GM23248 (cell line): ENCODE results near the gene GOLGA8T. TPM values are rescaled to one million over a fixed set of nuclear protein-coding genes. Genes with fewer than 3 reads are reported as not detected.
"Not testable (repeated sequence)": the region's sequence is repeated elsewhere in the genome, so short reads cannot be mapped to it uniquely, and the experiment has no call there.

Experiments
- DNase-seq: peaks from one replicate; pipeline ENCODE4 v3.0.0-alpha.2; 2015
- H2AFZ ChIP-seq: fragments of 200-600 bp; sonication (generic); 2 replicates; pipeline ENCODE4 v1.6.1; 2016; ENCODE audit warnings: antibody characterized with exemption
- H3F3A ChIP-seq: fragments of 200-600 bp; sonication (generic); 2 replicates; pipeline ENCODE4 v1.6.1; 2016; ENCODE audit warnings: mild to moderate bottlenecking, antibody characterized with exemption, mixed run types; ENCODE audit not compliant: insufficient read depth
- H3K27ac ChIP-seq: fragments of 200-600 bp; sonication (generic); 2 replicates; pipeline ENCODE4 v1.5.1; 2016; ENCODE audit warnings: mild to moderate bottlenecking
- H3K27me3 ChIP-seq: fragments of 200-600 bp; sonication (generic); replicated peaks from 2 replicates; pipeline ENCODE4 v1.6.1; 2016; ENCODE audit warnings: mild to moderate bottlenecking; ENCODE audit not compliant: insufficient read depth
- H3K36me3 ChIP-seq: fragments of 200-600 bp; sonication (generic); 2 replicates; pipeline ENCODE4 v1.6.1; 2016; ENCODE audit warnings: low read depth, mild to moderate bottlenecking
- H3K4me1 ChIP-seq: fragments of 200-600 bp; sonication (generic); 2 replicates; pipeline ENCODE4 v1.6.1; 2016; ENCODE audit warnings: mild to moderate bottlenecking; ENCODE audit not compliant: insufficient read depth
- H3K4me2 ChIP-seq: fragments of 200-600 bp; sonication (generic); one replicate; pipeline ENCODE4 v1.6.1; 2016; ENCODE audit warnings: mild to moderate bottlenecking; ENCODE audit not compliant: unreplicated experiment
- H3K4me3 ChIP-seq: fragments of 200-600 bp; sonication (generic); 2 replicates; pipeline ENCODE4 v1.5.1; 2016; ENCODE audit warnings: mild to moderate bottlenecking
- H3K79me2 ChIP-seq: fragments of 200-600 bp; sonication (generic); 2 replicates; pipeline ENCODE4 v1.6.1; 2016; ENCODE audit warnings: mild to moderate bottlenecking; ENCODE audit not compliant: insufficient read depth
- H3K9ac ChIP-seq: fragments of 200-600 bp; sonication (generic); 2 replicates; pipeline ENCODE4 v1.6.1; 2016; ENCODE audit warnings: mild to moderate bottlenecking
- H3K9me2 ChIP-seq: fragments of 200-600 bp; sonication (generic); 2 replicates; pipeline ENCODE4 v1.6.1; 2016; ENCODE audit warnings: mixed run types, mild to moderate bottlenecking, moderate library complexity; ENCODE audit not compliant: insufficient read depth
- H3K9me3 ChIP-seq: fragments of 200-600 bp; sonication (generic); one replicate; pipeline ENCODE4 v1.6.1; 2017; ENCODE audit warnings: low read depth
- H4K20me1 ChIP-seq: fragments of 200-600 bp; sonication (generic); 2 replicates; pipeline ENCODE4 v1.6.0; 2016; ENCODE audit not compliant: insufficient read depth
- WGBS, 2 experiments: methylation state at CpG; one replicate each; pipeline ENCODE4 v1.1.6; 2015 to 2017; ENCODE audit warnings: low lambda C conversion rate in 2 of 2, low coverage in 1 of 2; ENCODE audit errors: missing lambda C conversion rate in 2 of 2; 5-methylcytosine and 5-hydroxymethylcytosine counted together
- in situ Hi-C: fragments of 300-500 bp; cut with MboI; formaldehyde crosslinking; loops from 2 replicates; pipeline ENCODE4 v1.15.0; 2020
- polyA plus RNA-seq: library from polyadenylated mRNA; unstranded; fragments of >200 nt; fragmentation: Nextera tagmentation; extraction: Ambion mirVana; gene quantifications from 2 replicates; pipeline ENCODE4 v1.2.1, GENCODE V29; 2016
- total RNA-seq: library from RNA; depleted of rRNA; stranded (reverse); fragments of >200 nt; shearing (Covaris generic); gene quantifications from 2 replicates; pipeline ENCODE4 v1.2.3, GENCODE V29; 2014; rRNA removed

The GOLGA8T gene
- total RNA-seq (not detected in 2 replicates), polyA plus RNA-seq (not detected in 2 replicates)

DNA sequence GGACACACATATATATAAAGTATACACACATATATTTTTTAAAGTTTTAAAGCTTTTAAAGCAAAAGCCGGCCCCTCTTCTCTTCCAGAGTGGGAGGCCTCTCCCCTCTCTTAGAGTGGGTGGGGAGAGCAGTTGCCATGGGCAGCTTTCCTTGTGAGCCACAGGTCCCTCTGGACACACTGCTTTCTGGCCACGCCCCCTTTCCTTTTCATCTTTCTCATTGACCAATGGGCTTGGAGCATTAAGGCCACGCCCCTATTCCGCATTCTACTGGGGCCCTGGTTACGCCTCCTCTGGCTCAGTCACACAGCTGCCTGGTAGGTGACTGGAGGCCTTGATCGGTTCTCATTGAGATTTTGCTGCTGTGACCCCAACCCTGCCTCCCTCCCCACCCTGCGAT, at the start of gene GOLGA8T:
GOLGA8T (plus strand) TSS at position 301 of the 400 bp plus-strand sequence; CDS start at position 399, 98 bp downstream.
- H3K79me2 ChIP-seq, H3K9me2 ChIP-seq, H2AFZ ChIP-seq, H3K36me3 ChIP-seq, H3K9me3 ChIP-seq, DNase-seq, H3K4me2 ChIP-seq, H3K9ac ChIP-seq, H3F3A ChIP-seq, H3K4me3 ChIP-seq, H4K20me1 ChIP-seq, H3K4me1 ChIP-seq, in situ Hi-C loops, H3K27me3 ChIP-seq, H3K27ac ChIP-seq: not testable (repeated sequence)
- no CpG with 5 or more reads among the region's 7 CpGs for WGBS, 2 experiments

DNA sequence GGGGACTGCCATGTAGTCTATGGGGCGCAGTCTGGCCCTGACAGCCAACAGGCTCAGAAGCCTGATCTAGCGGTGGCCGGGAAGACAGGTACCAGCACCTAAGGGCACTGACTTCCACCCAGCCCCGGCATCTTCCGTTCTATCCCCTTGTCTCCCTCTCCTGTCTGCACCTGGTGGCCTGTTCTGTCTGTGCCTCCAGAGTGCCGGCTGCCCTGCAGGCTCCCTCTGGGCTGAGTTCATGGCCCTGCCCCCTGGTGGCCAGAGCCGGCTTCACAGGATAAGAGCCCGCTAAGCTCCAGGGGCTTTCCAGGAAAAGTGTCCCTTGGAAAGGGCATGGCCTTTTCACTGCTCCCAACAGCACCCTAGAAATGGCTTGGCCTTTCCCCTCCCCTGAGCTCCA, 37.0 kb upstream of the GOLGA8T start:
- H3K4me1 ChIP-seq, H3K4me3 ChIP-seq, H3F3A ChIP-seq, H4K20me1 ChIP-seq, H3K9me3 ChIP-seq, DNase-seq, H2AFZ ChIP-seq, H3K27me3 ChIP-seq, H3K36me3 ChIP-seq, H3K79me2 ChIP-seq, in situ Hi-C loops, H3K9me2 ChIP-seq, H3K9ac ChIP-seq, H3K27ac ChIP-seq, H3K4me2 ChIP-seq: not testable (repeated sequence)
- no CpG with 5 or more reads among the region's 8 CpGs for WGBS, 2 experiments

DNA sequence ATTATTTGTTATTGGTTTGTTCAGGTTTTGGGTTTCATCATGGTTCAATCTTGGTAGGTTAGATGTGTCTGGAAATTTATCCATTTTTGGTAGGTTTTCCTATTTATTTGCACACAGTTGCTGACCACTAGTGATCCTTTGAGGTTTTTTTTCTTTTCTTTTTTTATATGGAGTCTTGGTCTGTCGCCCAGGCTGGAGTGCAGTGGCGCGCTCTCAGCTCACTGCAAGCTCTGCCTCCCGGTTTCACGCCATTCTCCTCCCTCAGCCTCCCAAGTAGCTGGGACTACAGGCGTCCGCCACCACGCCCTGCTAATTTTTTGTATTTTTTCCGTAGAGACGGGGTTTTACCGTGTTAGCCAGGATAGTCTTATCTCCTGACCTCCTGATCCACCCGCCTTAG, 32.0 kb upstream of the GOLGA8T start:
- H3K4me2 ChIP-seq, H3K9me3 ChIP-seq, H2AFZ ChIP-seq, DNase-seq, H3F3A ChIP-seq, H3K9me2 ChIP-seq, H3K4me1 ChIP-seq, in situ Hi-C loops, H3K27ac ChIP-seq, H3K27me3 ChIP-seq, H3K79me2 ChIP-seq, H4K20me1 ChIP-seq, H3K9ac ChIP-seq, H3K36me3 ChIP-seq, H3K4me3 ChIP-seq: not testable (repeated sequence)
- WGBS, 2 experiments = no CpG with 5 or more reads among the region's 12 CpGs

DNA sequence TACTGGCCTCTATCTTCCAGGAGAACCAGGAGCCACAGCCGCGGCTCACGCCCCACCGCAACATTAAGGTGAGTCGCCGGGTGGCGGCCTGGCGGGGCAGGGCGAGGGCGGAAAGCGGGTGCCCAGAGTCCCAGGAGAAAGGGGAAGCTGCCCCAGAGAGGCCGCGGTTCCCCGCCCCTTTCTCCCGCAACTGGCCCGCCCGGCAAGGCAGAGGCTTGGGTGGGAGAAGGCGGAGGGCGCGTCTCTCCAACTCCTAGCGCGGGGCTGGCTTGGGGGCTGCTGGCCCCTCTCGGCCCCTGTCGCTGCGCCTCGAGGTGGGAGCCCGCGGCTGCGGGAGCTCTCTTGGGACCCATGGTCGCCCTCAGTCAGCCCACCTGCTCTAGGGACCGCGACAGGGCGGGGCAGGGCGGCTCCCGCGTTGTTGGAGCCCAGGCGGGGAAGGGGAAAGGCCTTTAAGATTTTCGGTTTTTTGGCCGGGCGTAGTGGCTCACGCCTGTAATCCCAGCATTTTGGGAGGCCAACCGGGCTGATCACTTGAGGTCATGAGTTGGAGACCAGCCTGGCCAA, 30.8 kb upstream of the GOLGA8T start:
- H3K9ac ChIP-seq, H3K9me3 ChIP-seq, H3K79me2 ChIP-seq, H4K20me1 ChIP-seq, H3K4me2 ChIP-seq, in situ Hi-C loops, H3K4me3 ChIP-seq, H3K9me2 ChIP-seq, DNase-seq, H3K36me3 ChIP-seq, H3F3A ChIP-seq, H3K4me1 ChIP-seq, H2AFZ ChIP-seq, H3K27ac ChIP-seq, H3K27me3 ChIP-seq: not testable (repeated sequence)
- WGBS, 2 experiments = 0 to 2% methylated on average over 1 to 15 of the region's 42 CpGs

- H4K20me1 ChIP-seq, H2AFZ ChIP-seq, DNase-seq, H3K4me2 ChIP-seq, H3K9ac ChIP-seq, H3K9me3 ChIP-seq, H3K4me1 ChIP-seq, H3K36me3 ChIP-seq, H3K27ac ChIP-seq, H3F3A ChIP-seq, H3K27me3 ChIP-seq, H3K4me3 ChIP-seq, H3K79me2 ChIP-seq, H3K9me2 ChIP-seq, in situ Hi-C loops: not testable (repeated sequence)
- whole genome bisulfite sequencing, 2 experiments = no CpG with 5 or more reads among the region's 4 CpGs
Observed at GRCh38 chr15:30110591-30110990, 24.3 kb upstream of the GOLGA8T start.

GRCh38 chr15:30130066-30130465, 4.8 kb upstream of the GOLGA8T start:
- H3K4me3 ChIP-seq, H3K79me2 ChIP-seq, H3K9me2 ChIP-seq, H2AFZ ChIP-seq, H3F3A ChIP-seq, H3K27ac ChIP-seq, in situ Hi-C loops, H3K9ac ChIP-seq, H3K27me3 ChIP-seq, H3K4me1 ChIP-seq, H3K4me2 ChIP-seq, H4K20me1 ChIP-seq, H3K9me3 ChIP-seq, H3K36me3 ChIP-seq: not testable (repeated sequence)
- 0% methylated on average over 1 to 2 of the region's 2 CpGs for WGBS, 2 experiments
- peak; percentile 13 for DNase-seq

- H2AFZ ChIP-seq, H3K4me2 ChIP-seq, H3K9me2 ChIP-seq, H3K36me3 ChIP-seq, H3K4me1 ChIP-seq, H3K4me3 ChIP-seq, DNase-seq, H4K20me1 ChIP-seq, H3F3A ChIP-seq, H3K27ac ChIP-seq, H3K27me3 ChIP-seq, H3K9ac ChIP-seq, in situ Hi-C loops, H3K9me3 ChIP-seq, H3K79me2 ChIP-seq: not testable (repeated sequence)
- WGBS, 2 experiments = 57 to 65% methylated on average over 2 to 3 of the region's 5 CpGs
Observed at GRCh38 chr15:30143246-30143645, 8.4 kb downstream of the GOLGA8T start.

DNA sequence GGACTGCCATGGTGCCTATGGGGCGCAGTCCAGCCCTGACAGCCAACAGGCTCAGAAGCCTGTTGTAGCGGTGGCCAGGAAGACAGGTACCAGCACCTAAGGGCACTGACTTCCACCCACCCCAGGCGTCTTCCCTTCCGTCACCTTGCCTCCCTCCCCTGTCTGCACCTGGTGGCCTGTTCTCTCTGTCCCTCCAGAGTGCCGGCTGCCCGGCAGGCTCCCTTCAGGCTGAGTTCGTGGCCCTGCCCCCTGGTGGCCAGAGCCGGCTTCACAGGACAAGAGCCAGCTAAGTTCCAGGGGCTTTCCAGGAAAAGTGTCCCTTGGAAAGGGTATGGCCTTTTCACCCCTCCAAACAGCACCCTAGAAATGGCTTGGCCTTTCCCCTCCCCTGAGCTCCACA, 15.0 kb downstream of the GOLGA8T start:
- H3K79me2 ChIP-seq, H3K36me3 ChIP-seq, H3K4me3 ChIP-seq, H3F3A ChIP-seq, H3K27ac ChIP-seq, H3K4me1 ChIP-seq, H3K9ac ChIP-seq, H2AFZ ChIP-seq, DNase-seq, H3K27me3 ChIP-seq, H3K9me3 ChIP-seq, H4K20me1 ChIP-seq, H3K9me2 ChIP-seq, in situ Hi-C loops, H3K4me2 ChIP-seq: not testable (repeated sequence)
- 100% methylated on average over 1 of the region's 8 CpGs; no CpG with 5 or more reads in 1 of the 2 experiments for WGBS, 2 experiments
